Keratinocyte (primary cell): ENCODE results near the gene GIPC3. TPM values are rescaled to one million over a fixed set of nuclear protein-coding genes. Genes with fewer than 3 reads are reported as not detected.

Experiments used
- DNase-seq: peaks from one replicate; pipeline ENCODE4 v3.0.0-alpha.2; 2011; ENCODE audit warnings: low read depth, missing footprints, low spot score
- FAIRE-seq: peaks from 2 replicates; lab custom pipeline; 2011; peaks lifted over from hg19 to GRCh38; lab: Jason Lieb, UNC
- H2AFZ ChIP-seq: 2 replicates; pipeline ENCODE4 v1.6.0; 2012; ENCODE audit warnings: low read length, control low read depth, inconsistent platforms; ENCODE audit not compliant: control insufficient read depth
- H3K27ac ChIP-seq: 2 replicates; pipeline ENCODE4 v1.5.1; 2011; ENCODE audit warnings: low read length; ENCODE audit not compliant: control insufficient read depth, insufficient read depth
- H3K27me3 ChIP-seq: 3 replicates; pipeline ENCODE4 v1.6.0; 2011; ENCODE audit warnings: low read length; ENCODE audit not compliant: control insufficient read depth, insufficient read depth; ENCODE audit errors: extremely low read depth
- H3K36me3 ChIP-seq, 2 experiments: 2 replicates in 1 of 2; 3 replicates in 1 of 2; pipeline ENCODE4 v1.5.1; 2011; ENCODE audit warnings: low read length in 2 of 2, mild to moderate bottlenecking in 1 of 2; ENCODE audit not compliant: control insufficient read depth in 2 of 2, insufficient read depth in 2 of 2; ENCODE audit errors: extremely low read depth in 1 of 2
- H3K4me1 ChIP-seq: 3 replicates; pipeline ENCODE4 v1.5.1; 2011; ENCODE audit warnings: low read length; ENCODE audit not compliant: control insufficient read depth, insufficient read depth; ENCODE audit errors: extremely low read depth
- H3K4me2 ChIP-seq: 3 replicates; pipeline ENCODE4 v1.6.0; 2011; ENCODE audit warnings: low read depth, low read length; ENCODE audit not compliant: control insufficient read depth, insufficient read depth; ENCODE audit errors: extremely low read depth
- H3K4me3 ChIP-seq, 3 experiments: fragments of 200-600 bp in 1 of 3; sonication (generic) in 1 of 3; 2 replicates in 2 of 3; 3 replicates in 1 of 3; pipeline ENCODE4 v1.5.1; 2011 to 2016; ENCODE audit warnings: low read length in 3 of 3, mild to moderate bottlenecking in 3 of 3, control low read depth in 2 of 3, inconsistent platforms in 1 of 3, low read depth in 1 of 3, mixed read lengths in 1 of 3, mixed run types in 1 of 3, moderate library complexity in 1 of 3; ENCODE audit not compliant: control insufficient read depth in 2 of 3, insufficient read depth in 2 of 3; ENCODE audit errors: extremely low read depth in 1 of 3
- H3K79me2 ChIP-seq: 2 replicates; pipeline ENCODE4 v1.6.0; 2012; ENCODE audit warnings: low read length; ENCODE audit not compliant: control insufficient read depth, insufficient read depth
- H3K9ac ChIP-seq: 3 replicates; pipeline ENCODE4 v1.6.0; 2011; ENCODE audit warnings: low read length; ENCODE audit not compliant: control insufficient read depth, insufficient read depth; ENCODE audit errors: extremely low read depth
- H3K9me1 ChIP-seq: 3 replicates; pipeline ENCODE4 v1.6.0; 2011; ENCODE audit warnings: low read length; ENCODE audit not compliant: control insufficient read depth, insufficient read depth; ENCODE audit errors: extremely low read depth
- H3K9me3 ChIP-seq: 2 replicates; pipeline ENCODE4 v1.5.1; 2012; ENCODE audit warnings: low read depth, low read length; ENCODE audit not compliant: control insufficient read depth
- H4K20me1 ChIP-seq: 3 replicates; pipeline ENCODE4 v1.6.0; 2011; ENCODE audit warnings: low read length; ENCODE audit not compliant: control insufficient read depth, insufficient read depth; ENCODE audit errors: extremely low read depth
- EZH2 ChIP-seq: IDR thresholded peaks from one replicate; pipeline ENCODE4 v1.6.1; 2012; ENCODE audit warnings: inconsistent platforms, mild to moderate bottlenecking, low read length, moderate library complexity
- dilution Hi-C: fragments of 300-500 bp; cut with MboI; formaldehyde crosslinking; loops from one replicate; pipeline ENCODE4 v1.7.0; 2020; ENCODE audit warnings: low sequenced_read_pairs; ENCODE audit not compliant: extremely low pct_ligation_motif_present
- polyA plus RNA-seq, 5 experiments: library from polyadenylated mRNA; depleted of rRNA in 3 of 5; stranded (reverse) in 3 of 5; stranded (forward) in 1 of 5; unstranded in 1 of 5; fragments of >200 nt; gene quantifications; 1 replicate in 1 of 5; 2 replicates in 3 of 5; 3 replicates in 1 of 5; pipeline versions ENCODE4 v1.2.1 to v1.2.3, GENCODE V29; 2011 to 2012; ENCODE audit warnings: missing spikeins in 2 of 5, low read depth in 1 of 5, low replicate concordance in 1 of 5
- TF ChIP-seq, protein P1 (sequence below), 3 experiments: IDR thresholded peaks in 1 of 3; conservative IDR thresholded peaks in 1 of 3; optimal IDR thresholded peaks in 1 of 3; 2 replicates in 2 of 3; 3 replicates in 1 of 3; pipeline versions ENCODE3 to v1.5.1; 2011; ENCODE audit warnings: low read length in 3 of 3, mild to moderate bottlenecking in 3 of 3, moderate library complexity in 2 of 3, control low read depth in 1 of 3, inconsistent platforms in 1 of 3; ENCODE audit not compliant: insufficient read depth in 2 of 3; ENCODE audit errors: extremely low read depth in 1 of 3

GIPC3 gene
- polyA plus RNA-seq, 1 donor (not counting 4 experiments of a cell fraction or from before 2014, with no cell fraction given): not detected

DNA sequence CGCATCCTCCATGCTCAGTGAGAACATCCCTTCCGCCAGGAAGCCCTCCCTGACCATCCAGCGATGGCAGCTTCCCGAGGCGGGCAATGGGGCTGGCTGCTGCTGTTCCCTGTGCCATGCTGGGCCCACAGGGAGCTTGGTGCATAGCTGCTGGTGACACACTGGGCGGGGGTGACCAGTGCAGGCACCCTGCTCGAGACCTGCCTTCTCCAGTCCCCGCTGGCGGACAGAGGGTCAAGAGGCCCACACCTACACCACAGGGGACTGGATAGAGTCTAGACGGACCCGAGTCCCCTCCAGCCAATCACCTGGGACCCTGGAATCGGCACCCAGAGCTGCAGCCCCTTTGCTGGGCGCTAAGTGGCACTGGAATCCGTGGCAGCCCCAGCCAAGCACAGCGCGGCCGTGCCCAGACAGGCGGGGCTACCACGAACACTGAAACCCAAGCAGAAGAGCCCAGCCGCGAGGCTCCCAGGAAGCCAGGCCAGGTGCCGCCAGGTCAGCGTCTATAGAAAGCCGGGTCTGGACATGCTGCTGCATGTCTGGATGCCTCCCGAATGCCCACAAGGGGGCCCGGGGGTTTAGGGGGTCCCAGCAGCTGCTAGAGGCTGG is 30.4 kb downstream of the GIPC3 start:
- Histone ChIP-seq H3K9ac (no peak overlapping the region), H3K4me1 (no peaks in the 10 kb centered on the region), H3K27ac (no peak overlapping the region), H4K20me1 (no peaks in the 10 kb centered on the region), H3K9me3 (no peaks in the 10 kb centered on the region), H3K36me3 (peaks cover 9 to 15% of the 10 kb centered on the region in 2 experiments), H3K4me3 (no peak overlapping the region), H3K27me3 (no peaks in the 10 kb centered on the region), H3K79me2 (no peaks in the 10 kb centered on the region), H3K4me2 (no peak overlapping the region), H3K9me1 (no peaks in the 10 kb centered on the region), H2AFZ (no peak overlapping the region)
- DNase-seq (no peak), FAIRE-seq (no peak)
- TF ChIP-seq EZH2: no peak
- TF ChIP-seq, protein P1, sequence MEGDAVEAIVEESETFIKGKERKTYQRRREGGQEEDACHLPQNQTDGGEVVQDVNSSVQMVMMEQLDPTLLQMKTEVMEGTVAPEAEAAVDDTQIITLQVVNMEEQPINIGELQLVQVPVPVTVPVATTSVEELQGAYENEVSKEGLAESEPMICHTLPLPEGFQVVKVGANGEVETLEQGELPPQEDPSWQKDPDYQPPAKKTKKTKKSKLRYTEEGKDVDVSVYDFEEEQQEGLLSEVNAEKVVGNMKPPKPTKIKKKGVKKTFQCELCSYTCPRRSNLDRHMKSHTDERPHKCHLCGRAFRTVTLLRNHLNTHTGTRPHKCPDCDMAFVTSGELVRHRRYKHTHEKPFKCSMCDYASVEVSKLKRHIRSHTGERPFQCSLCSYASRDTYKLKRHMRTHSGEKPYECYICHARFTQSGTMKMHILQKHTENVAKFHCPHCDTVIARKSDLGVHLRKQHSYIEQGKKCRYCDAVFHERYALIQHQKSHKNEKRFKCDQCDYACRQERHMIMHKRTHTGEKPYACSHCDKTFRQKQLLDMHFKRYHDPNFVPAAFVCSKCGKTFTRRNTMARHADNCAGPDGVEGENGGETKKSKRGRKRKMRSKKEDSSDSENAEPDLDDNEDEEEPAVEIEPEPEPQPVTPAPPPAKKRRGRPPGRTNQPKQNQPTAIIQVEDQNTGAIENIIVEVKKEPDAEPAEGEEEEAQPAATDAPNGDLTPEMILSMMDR (optimal IDR thresholded peaks at IDR 0.05 in 1 of 3, IDR thresholded peaks at IDR 0.05 in 1 of 3, conservative IDR thresholded peaks at IDR 0.05 in 1 of 3; ENCODE audit: extremely low read depth in 1 of 3, insufficient read depth in 2 of 3, low read length in 3 of 3): no peak
- dilution Hi-C loops: no loop called here

DNA sequence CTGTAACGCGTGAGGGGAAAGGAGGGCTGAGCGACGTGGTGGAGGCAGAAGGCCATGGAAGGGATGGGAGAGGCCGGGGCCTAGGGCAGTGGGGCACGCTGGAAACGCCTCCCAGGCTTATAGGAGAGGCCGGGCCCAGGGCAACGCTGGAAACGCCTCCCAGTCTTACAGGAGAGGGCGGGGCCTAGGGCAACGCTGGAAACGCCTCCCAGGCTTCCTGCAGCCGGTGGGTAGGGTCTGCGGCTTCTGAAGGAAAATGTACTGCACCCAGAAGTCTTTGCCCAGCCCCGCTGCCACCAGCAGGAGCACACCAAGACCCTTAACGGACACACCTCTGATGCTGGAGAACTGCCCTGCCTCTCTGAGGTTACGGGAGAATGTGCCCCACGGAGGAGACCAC is 32.2 kb downstream of the GIPC3 start:
- no peaks in the 10 kb centered on the region for H3K27me3 ChIP-seq
- no peak for TF ChIP-seq EZH2
- TF ChIP-seq, protein P1 (optimal IDR thresholded peaks at IDR 0.05 in 1 of 3, IDR thresholded peaks at IDR 0.05 in 1 of 3, conservative IDR thresholded peaks at IDR 0.05 in 1 of 3; ENCODE audit: extremely low read depth in 1 of 3, insufficient read depth in 2 of 3, low read length in 3 of 3): no peak
- no peaks in the 10 kb centered on the region for H4K20me1 ChIP-seq
- peaks cover 7 to 19% of the 10 kb centered on the region in 2 experiments for H3K36me3 ChIP-seq
- no peak overlapping the region for H3K27ac ChIP-seq
- FAIRE-seq (no peak), DNase-seq (no peak)
- no peak overlapping the region for H2AFZ ChIP-seq
- H3K4me3 ChIP-seq: no peak overlapping the region
- H3K9me1 ChIP-seq: no peaks in the 10 kb centered on the region
- H3K9ac ChIP-seq: no peak overlapping the region
- dilution Hi-C loops: no loop called here
- H3K4me1 ChIP-seq: no peaks in the 10 kb centered on the region
- H3K4me2 ChIP-seq: no peak overlapping the region
- no peaks in the 10 kb centered on the region for H3K9me3 ChIP-seq
- H3K79me2 ChIP-seq: no peaks in the 10 kb centered on the region
